ENCODE results near the gene RNPEPL1.

DNA sequence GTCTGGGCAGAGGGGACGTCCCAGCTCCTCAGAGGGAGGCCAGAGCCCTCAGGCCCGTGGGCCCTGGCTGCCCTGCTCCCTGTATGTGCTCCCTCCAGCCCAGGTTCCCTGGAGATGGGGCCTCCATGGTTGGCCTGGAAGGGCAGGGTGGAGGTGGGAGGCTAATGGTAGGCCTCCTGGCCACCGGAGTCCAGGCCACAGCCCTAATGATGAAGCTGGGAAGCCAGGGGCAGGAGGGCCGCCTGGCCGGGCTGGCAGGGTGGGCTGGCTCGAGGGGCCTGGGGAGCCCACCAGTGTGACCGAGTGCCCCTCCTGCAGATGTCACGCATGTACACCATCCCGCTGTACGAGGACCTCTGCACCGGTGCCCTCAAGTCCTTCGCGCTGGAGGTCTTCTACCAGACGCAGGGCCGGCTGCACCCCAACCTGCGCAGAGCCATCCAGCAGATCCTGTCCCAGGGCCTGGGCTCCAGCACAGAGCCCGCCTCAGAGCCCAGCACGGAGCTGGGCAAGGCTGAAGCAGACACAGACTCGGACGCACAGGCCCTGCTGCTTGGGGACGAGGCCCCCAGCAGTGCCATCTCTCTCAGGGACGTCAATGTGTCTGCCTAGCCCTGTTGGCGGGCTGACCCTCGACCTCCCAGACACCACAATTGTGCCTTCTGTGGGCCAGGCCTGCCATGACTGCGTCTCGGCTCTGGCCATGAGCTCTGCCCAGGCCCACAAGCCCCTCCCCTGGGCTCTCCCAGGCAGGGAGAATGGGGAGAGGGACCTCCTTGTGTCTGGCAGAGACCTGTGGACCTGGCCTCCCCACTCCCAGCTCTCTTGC lies 9.2 kb downstream of the RNPEPL1 start:
- TF ChIP-seq KLF9 (tag by site-specific recombination; IDR thresholded peaks at IDR 0.05; ENCODE audit: low read depth) (no peak), ZNF792 (tag by site-specific recombination; IDR thresholded peaks at IDR 0.05) (no peak), ZNF138 (tag by site-specific recombination; IDR thresholded peaks at IDR 0.05; ENCODE audit: borderline replicate concordance) (no peak)
- TF ChIP-seq, protein P1, sequence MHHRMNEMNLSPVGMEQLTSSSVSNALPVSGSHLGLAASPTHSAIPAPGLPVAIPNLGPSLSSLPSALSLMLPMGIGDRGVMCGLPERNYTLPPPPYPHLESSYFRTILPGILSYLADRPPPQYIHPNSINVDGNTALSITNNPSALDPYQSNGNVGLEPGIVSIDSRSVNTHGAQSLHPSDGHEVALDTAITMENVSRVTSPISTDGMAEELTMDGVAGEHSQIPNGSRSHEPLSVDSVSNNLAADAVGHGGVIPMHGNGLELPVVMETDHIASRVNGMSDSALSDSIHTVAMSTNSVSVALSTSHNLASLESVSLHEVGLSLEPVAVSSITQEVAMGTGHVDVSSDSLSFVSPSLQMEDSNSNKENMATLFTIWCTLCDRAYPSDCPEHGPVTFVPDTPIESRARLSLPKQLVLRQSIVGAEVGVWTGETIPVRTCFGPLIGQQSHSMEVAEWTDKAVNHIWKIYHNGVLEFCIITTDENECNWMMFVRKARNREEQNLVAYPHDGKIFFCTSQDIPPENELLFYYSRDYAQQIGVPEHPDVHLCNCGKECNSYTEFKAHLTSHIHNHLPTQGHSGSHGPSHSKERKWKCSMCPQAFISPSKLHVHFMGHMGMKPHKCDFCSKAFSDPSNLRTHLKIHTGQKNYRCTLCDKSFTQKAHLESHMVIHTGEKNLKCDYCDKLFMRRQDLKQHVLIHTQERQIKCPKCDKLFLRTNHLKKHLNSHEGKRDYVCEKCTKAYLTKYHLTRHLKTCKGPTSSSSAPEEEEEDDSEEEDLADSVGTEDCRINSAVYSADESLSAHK (tag by site-specific recombination; IDR thresholded peaks at IDR 0.05) = no peak
- TF ChIP-seq, protein P2, sequence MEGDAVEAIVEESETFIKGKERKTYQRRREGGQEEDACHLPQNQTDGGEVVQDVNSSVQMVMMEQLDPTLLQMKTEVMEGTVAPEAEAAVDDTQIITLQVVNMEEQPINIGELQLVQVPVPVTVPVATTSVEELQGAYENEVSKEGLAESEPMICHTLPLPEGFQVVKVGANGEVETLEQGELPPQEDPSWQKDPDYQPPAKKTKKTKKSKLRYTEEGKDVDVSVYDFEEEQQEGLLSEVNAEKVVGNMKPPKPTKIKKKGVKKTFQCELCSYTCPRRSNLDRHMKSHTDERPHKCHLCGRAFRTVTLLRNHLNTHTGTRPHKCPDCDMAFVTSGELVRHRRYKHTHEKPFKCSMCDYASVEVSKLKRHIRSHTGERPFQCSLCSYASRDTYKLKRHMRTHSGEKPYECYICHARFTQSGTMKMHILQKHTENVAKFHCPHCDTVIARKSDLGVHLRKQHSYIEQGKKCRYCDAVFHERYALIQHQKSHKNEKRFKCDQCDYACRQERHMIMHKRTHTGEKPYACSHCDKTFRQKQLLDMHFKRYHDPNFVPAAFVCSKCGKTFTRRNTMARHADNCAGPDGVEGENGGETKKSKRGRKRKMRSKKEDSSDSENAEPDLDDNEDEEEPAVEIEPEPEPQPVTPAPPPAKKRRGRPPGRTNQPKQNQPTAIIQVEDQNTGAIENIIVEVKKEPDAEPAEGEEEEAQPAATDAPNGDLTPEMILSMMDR (tag by site-specific recombination; IDR thresholded peaks at IDR 0.05) = no peak
- TF ChIP-seq, protein P3, sequence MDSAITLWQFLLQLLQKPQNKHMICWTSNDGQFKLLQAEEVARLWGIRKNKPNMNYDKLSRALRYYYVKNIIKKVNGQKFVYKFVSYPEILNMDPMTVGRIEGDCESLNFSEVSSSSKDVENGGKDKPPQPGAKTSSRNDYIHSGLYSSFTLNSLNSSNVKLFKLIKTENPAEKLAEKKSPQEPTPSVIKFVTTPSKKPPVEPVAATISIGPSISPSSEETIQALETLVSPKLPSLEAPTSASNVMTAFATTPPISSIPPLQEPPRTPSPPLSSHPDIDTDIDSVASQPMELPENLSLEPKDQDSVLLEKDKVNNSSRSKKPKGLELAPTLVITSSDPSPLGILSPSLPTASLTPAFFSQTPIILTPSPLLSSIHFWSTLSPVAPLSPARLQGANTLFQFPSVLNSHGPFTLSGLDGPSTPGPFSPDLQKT (IDR thresholded peaks at IDR 0.05; ENCODE audit: borderline replicate concordance, low read depth, low read length) = no peak
